CD4-positive, alpha-beta T cell treated with Interleukin-2 at 100 ng/mL for 4 hours (primary cell): Measurements from ENCODE around the gene LRRC4B.

Experiments used
- DNase-seq: peaks from one replicate; pipeline ENCODE4 v3.0.0-alpha.2; 2020; ENCODE audit warnings: low spot score

Gene LRRC4B

DNA sequence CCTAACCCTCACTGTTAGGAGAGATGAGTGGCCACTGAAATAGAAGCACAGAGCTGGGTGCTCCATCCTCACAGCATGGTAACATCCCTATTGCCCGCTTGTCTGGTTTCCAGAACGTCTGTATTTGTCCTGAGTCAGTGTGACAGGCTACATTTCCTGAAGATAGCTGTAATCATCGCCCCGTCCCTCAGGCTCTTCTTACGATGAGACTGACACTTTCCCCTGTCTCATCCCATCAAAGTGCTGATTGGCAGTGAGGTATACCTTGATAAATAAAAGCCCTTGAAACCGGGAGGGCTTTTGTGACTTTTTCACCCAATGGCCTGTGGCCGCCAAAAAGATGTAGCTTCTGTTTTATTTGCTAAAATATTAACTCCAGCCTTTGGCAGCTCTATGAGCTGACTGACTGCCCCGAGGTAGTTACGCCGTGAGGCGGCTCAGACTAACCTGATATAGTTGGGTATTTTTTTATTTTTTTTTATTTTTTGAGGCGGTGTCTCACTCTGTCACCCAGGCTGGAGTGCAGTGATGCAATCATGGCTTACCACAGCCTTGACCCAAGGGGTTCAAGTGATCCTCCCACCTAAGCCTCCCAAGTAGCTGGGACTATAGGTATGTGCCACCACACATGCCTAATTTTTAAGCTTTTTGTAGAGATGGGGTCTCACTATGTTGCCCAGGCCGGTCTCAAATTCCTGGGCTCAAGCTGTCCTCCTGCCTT lies 5.7 kb upstream of the LRRC4B start:
- DNase-seq: no peak

DNA sequence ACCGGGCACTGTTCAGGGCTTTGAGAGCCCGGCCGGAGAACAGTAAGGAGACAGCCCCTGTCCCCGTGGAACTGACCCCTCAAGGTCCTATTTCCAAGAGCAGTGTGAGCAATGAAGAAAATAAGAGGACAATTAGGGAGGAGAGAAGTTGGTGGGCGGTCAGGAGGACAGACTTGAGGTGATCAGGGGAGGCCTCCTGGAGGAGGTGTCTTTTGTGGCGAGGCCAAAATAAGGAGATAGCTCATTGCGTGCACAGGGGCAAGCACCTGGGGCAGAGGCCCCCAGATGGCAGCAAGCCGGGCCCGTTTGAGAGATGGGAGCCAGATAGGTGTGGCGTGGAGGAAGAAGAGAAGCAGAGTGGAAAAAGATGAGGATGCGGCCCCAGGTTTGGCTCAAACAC lies 2.8 kb upstream of the LRRC4B start:
- DNase-seq: no peak

DNA sequence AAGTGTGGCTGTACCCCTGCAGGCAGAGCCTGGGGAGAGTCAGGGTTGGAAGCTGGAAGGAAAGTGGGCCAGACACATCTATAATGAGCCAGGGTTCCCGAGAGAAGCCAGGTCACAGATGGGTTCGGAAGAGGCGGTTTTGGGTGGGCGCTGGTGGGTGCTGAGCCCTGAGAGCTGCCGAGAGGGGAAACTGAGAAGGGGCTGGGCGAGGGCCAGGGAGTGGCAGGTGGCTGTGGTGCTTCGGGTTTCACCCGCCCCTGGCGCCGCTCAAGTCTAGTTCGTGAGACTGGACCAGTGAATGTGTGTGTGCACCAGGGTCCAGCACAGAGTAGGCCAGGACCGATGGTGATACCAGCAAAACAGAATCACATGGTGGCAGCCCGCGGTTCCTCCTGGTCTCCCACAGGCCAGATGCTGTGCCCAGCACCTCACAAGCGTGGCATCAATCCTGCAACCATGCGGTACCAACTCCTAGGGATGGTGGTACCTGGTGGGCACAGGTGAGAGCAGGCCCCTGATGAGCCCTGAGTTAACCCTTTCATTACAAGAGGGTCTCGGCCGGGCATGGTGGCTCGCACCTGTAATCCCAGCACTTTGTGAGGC lies 1.8 kb upstream of the LRRC4B start:
- DNase-seq: no peak

DNA sequence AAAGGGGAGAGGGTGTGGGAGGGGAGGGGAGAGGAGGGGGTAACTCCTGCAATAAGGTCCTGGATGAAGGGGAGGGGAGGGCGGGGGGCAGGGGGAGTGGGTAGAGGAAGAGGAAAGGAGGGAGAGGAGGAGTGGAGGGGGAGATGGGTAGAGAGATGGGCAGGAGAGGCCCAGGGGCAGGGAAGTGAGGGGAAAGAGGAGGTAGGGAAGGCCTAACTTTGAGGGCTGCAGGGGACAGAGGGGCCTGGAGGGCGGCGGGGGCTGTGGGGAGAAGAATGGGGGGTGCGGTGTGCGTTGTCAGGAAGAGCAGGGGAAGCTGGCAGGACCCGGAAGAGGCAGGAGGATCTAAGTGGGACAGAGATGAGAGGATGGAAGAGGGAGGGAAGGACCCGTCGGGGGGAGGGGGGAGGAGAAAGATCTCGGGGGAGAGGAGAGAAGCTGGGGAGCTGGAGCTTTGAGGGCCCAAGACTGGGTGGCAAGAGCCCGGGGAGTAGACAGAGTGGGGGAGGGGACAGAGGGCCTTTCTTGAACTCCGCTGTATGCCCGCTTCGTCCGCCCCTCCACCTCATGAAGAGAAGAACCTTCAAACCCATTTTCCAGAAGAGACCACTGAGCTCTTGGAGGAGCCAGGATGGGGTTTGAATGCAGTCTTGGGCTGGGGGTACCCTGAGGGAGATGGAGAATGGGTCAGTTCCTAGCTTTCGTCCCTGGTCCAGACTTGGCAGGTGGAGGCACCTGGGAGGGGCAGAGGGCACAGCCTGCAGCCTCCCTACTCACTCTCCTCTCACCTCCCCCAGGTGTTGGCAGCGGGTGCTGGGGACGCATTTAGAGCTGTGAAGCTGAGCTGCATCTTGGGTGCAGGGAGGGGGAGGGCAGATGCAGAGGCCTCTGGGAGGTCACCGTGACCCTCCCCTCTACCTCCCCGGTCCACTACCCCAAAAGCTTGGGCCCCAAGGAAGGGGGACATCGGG lies 778 bp upstream of the LRRC4B start:
- no peak for DNase-seq

DNA sequence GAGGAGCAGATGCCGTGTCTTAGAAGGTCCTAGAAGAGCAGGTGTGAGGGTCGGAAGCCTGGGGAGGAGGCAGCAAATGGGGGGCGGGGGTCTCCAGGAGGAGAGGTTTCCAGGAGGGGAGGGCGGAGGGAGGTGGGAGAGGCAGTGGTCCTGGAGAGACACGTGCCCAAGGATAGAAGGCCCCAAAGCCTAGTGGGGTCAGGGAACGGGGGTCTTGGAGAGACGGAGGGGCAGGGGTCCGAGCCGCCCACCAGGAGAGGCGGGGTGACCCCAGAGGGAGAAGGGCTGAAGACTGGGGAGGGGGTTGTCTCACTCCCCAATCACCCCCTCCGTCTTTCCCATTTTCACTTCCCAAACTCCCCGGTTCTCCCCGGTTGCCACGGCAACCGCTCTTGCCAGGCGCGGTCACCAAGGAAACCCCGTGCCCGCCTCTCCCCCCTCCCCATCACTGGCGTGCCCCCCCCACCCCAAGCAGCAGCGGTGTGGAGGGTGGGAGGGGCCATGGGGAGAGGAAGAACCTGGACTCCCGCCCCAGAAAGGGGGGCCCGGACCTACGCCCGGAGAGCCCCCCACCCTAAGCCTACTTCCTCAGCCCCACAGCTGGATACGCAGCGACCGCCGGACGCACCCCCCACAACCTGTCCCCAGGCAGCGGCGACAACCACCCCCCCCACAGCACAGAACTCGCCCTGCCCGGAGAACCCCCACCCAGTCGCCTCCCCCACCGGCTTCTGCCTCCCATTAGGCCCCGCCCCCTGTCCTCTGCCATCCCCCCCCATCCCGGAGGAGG lies 988 bp downstream of the LRRC4B start:
- DNase-seq: no peak

DNA sequence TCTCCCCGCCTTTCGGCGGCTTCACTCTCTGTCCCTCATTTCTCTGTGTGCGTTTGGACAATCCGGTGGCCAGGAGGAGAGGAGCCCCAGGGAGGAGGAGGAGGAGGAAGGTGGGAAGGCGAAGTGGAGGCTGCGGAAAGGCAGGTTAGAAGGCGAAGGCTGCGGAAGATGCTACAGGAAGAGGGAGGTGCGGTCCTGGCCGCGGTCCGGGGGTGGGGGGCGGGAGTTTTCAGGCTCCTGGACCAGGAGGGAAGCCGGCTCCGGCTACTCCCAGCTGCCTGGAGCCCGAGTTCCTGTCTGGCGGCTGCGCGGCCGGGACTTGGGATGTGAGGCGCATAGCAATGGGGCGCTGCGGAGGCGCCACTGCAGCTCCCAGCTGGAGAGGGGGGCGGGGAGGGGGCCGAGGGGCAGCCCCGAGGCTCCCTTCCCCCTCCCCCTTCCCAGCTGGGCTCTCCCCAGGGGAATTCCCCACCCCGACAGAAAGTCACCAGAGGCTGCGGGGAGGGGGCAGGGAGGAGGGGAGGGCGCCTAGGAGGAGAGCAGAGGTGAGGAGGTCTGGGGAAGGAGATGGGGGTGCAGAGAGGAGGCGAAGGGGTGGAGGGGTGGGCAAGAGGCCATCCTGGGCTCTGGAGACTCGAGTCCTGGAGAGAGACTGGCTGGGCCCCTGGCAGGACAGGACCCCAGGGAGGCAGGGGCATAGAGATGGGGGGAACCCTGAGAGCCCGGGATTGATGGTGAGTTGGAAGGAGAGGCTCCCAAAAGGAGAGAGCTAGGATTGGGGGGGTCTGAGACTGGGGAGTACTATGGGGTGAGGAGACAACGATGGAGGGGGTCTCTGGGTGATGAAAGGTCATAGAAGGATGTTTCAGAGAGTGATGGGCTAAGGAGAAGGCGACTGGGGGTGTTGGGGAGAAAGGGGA lies 2.0 kb downstream of the LRRC4B start:
- DNase-seq: no peak

DNA sequence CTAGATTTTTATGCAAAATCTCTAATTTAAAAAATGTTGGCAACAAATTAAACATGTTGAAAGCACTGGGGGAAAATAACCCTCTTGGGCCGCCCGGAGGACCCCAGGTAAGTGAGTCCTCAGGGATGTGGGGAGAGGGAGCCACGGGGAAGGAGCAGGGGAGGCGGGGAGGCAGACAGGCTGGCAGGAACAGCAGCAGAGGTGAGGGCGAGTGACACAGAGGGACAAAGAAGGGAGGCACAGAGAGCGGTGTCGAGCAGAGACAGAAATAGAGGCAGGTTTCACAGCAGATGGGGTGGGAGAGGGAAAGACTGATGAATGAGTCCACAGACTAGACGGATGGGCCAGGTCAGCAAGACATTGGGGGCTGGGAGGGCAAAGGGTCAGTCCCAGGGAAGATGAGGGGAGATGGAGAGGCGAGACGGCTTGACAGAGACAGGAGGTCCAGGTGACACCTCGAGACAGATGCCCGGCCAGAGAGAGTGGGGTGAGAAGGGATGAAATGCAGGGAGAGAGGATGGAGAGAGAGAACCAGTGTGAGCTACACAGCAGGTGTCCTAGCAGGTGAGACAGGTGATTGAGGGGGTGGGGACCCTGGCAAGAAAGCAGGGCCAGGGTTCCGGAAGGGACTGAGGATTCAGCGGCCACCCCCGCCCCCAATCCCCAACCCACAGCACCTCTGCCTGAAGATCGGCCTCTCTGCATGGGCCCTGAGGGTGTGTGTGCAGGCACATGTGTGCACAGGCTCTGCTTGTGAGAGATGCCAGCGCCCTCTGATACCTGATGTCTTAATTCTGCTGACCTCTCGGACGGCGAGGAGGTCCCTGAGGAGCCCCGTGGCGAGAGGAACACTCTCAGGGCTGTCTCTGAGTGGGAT lies 3.8 kb downstream of the LRRC4B start:
- no peak for DNase-seq

DNA sequence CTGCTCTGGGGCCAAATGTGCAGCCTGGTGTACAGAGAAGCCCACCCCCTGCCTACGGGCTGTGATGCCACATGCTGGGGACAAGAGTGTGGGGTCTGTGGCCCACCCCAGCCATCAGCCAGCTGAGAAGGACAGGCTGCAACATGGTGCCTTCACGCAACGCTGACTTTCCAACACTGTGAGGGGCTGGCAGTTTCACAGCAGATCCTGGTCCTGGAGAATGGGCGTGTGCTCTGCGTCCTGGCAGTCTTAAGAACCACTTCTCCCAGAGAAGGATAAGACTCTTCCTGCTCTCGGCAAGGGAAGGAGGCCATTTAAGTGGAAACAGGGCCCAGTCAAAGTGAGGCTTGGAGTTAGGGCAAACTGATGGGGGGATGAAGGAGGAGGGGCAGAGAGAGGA lies 4.6 kb downstream of the LRRC4B start:
- no peak for DNase-seq

DNA sequence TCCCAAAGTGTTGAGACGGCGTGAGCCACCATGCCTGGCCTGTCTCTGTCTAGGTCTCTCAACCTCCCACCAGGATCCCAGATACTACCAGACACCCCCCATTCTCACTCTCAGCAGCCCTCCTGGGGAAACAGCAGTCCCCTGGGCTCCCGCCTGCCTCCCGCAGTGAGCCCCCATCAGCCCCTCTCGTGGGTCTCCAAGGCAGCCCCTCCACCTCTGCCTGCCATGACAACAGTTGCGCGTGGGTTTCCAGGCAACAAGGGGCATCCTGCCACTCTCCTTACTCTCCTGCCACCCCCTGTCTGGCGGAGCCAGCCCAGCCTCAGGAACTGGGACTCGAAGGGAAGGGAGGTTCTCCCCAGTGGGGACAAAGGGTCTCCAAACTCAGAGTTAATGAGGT lies 5.2 kb downstream of the LRRC4B start:
- no peak for DNase-seq

DNA sequence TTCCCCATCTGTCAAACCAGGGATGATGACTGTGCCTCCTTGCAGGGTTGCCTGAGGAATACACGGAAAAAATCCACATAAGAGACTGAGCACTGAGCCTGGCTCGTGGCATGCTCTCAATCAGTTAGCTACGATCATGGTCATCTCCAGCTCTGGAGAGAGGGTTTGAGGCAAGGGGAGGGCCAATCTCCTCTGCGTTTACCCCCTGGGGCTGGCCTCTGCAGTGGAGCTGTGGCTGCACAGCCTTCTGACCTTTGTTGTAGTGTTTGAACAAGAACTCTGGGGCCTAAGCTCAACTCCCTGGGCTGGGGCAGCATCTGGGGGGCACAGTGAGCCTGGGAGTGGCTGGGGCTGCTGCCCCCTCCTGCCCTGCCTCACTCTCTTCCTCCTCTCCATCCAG lies 5.9 kb downstream of the LRRC4B start:
- no peak for DNase-seq

DNA sequence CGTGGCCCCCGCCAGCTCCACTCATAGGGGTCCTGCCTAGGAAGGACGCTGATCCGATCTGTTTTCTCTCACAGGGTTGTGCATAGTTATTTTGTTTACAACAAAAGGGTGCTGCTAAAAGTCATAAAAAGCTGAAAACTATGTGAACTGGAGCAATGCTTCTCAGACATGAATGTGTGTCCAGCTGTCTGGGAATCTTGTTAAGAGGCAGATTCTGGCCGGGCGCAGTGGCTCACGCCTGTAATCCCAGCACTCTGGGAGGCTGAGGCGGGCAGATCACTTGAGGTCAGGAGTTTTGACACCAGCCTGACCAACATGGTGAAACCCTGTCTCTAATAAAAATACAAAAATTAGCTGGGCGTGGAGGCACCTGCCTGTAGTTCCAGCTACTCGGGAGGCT lies 8.6 kb downstream of the LRRC4B start:
- no peak for DNase-seq

DNA sequence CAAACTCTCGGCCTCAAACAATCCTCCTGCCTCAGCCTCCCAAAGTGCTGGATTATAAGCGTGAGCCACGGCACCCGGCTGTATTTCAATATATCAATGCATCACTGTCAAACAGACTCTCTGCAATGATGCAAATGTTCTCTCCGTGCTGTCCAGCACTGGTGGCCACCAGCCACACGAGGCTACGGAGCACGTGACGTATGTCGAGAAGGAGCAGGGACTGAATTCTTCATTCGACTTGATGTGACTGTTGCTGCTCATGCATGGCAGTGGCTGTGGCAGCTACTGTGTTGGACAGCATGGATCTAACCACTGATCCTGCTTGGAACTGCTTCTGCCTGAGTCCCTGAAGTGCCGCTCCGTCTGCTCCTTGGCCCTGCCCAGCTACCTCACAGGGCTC lies 9.8 kb downstream of the LRRC4B start:
- DNase-seq: no peak

DNA sequence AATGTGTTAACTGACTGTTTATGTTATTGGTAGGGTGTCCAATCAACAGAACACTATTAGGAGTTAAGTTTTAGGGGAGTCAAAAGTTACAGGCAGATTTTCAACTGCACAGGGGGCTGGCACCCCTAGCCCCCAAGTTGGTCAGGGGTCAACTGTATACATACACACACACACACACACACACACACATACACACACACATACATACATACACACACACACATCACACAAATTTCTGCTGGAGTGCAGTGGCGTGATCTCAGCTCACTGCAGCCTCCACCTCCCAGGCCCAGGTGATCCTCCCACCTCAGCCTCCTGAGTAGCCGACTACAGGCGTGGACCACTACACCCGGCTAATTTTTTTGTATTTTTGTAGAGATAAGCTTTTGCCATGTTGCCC lies 10.2 kb downstream of the LRRC4B start:
- no peak for DNase-seq

DNA sequence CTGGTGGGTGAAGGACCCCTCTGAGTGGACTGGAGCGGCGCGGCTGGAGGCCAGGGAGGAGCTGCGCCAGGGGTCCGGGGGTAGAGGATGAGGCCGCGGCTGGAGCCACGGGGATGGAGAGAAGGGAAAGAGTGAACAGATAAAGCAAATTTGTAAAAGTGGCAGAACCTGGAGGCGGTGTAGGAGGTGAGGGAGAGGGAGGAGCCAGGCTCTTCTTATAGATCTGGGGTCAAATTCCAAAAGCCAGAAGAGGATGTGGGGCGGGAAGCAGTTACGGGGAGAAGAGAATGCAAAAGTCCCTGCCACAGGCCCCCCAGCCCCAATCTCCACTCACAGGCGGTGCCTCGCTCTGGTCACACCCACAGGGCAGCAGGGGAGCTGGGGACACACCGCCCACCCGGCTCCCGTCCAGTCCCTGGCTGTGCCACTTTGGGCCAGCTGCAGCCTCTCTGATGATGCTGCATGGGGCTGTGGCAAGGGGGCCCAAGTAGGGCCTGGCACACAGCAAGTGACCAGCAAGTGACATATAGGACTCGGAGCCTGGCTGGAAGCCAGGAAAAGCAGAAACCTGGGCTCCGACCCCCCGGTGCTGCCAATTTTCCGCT lies 11.1 kb downstream of the LRRC4B start:
- DNase-seq: no peak

DNA sequence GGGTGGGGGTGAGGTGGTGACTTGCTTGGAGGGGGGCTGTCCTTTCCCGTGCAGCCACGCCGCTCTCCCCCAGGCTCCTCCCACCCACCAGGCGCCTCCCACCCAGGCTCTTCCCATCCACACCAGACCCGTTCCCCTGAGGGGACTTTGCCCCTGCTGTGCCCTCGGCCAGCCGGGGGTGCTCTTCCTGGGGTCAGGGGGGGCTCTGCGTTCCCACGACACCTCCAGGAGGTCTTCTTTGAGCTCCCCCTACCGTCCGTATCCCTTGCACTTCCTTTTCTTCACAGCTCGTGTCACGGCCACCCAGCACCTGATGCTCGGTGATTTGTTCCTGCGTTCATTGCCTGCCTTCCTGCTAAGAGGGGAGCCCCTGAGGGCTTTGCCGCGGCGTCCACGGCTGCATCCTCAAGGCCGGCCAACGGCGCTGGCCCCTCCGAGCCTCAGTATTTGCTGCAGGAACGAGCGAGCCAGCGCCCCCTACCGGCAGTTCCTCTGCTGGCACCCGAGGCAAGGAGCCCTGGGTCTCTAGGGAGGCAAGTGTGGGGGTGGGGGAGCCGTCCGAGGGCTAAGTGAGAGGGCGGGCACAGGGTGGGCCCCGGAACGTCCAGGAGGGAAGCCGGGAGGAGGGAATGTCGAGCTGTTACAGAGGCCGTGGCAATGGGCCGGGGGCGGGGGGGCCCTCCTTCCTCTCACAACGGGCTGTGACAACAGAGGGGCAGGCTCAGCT lies 11.8 kb downstream of the LRRC4B start:
- peak; percentile 63 for DNase-seq

DNA sequence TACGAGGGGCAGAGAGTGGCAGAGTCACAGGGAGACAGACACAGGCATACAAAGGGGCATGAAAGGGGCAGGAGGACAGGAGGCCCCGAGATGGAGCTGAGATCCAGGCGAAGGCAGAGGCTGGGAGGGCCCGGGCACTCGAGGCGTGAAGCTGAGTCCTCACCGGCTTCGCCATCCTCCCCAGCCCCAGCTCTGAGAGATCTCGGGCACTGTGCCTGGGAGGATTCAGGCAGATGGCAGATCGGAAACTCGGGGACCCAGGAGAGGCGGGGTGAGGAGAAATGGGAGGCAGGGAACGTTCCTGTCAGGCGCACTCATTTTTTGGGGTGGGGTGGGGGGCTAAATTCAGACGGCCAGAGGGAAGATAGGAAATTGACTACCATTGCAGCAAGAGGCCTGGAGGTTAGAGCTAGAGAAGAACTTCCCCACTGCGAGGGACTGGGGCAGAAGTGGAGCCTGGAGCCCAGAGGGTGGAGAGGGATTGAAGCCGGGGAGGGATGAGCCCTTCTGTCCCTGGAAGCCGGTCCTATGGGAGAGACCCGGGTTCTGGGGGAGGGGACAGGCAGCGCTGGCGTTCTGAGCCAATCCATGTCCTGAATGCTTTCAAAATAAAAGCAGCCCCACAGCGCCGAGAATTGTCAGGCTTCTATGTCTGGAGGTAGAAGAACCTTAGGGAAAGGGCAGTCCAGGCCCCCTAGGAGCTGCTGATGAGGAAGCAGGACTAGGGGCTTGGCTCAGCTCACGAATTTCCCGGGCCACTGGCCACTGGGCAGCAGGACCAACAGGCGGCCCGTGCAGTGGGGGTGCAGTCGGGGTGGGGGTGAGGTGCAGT lies 12.6 kb downstream of the LRRC4B start:
- DNase-seq: no peak

DNA sequence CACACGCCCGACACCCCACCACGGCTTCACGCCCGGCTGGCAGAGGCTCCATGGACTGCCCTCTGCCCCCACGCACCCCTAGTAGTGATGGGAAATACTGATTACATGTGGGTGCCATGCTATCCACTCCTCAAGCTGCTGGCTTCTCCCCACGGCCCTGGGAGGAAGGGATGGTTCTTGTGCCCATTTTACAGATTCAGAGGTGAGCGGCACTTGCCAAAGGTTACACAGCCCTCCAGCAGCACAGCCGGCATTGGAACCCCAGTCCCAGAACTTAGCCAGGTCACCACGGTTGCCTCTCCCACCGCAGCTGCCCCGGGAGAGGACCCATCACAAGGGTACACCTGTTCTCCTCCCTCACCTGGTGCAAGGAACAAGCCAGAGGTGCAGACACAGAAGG lies 13.2 kb downstream of the LRRC4B start:
- DNase-seq: no peak

DNA sequence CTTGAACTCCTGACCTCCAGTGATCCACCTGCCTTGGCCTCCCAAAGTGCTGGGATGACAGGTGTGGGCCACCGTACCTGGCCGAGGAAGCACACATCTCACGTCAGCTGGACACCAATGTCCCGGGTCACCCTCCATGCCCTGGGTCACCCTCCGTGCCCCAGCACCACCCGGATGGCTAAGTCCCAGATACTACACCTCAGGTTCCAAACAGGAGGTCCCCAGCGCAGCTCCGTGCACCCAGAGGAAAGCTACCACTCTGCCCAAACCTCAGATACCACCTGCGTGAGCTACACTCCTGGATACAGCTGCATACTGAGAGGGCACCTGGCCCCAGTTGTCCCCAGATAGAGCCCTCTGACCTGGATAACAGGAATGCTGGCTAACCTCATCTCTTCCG lies 14.0 kb downstream of the LRRC4B start:
- DNase-seq: no peak
